ENCODE data around the gene ATP10A.
"Not testable (repeated sequence)": the region's sequence is repeated elsewhere in the genome, so short reads cannot be mapped to it uniquely, and the experiment has no call there.

ATP10A gene

GRCh38 chr15:25883463-25884259 is 20.5 kb upstream of the ATP10A start:
- no peak for DNase-seq

DNA sequence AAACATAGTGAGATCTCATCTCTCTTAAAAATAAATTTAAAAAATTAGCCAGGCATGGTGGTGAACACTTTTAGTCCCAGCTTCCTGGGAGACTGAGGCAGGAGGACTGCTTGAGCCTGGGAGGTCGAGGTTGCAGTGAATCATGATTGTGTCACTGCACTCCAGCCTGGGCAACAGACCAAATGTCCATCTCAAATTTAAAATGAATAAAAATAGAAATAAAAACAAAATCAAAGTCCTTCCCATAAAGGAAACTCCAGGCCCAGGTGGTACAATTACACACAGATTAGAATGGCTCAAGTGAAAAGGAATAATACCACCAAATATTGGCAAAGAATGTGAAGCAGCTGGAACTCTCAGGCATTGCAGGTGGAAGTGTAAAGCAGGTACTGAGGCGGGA is 19.3 kb upstream of the ATP10A start:
- DNase-seq = no peak

- not testable (repeated sequence) for DNase-seq
Observed at GRCh38 chr15:25880877-25881276, 17.8 kb upstream of the ATP10A start.

DNA sequence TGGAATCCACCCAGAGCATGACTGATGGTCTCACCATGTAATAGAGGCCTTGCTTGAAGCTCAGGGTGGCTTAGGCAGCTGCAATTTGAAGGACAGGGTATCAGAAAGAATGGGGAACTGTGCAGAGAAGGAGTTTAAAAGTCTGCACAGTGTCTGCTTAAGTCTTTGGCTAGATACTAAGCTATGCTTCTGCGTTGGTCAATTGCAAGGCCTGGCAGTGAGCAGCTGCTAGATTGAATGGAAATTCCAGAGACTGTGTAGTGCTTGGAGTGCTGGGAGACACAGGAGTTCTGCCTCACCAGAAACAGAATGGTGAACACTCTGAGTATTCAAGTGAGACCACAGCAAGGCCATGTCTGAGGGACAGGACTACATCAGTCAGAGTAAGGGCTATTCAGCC is 17.3 kb upstream of the ATP10A start:
- DNase-seq = no peak

DNA sequence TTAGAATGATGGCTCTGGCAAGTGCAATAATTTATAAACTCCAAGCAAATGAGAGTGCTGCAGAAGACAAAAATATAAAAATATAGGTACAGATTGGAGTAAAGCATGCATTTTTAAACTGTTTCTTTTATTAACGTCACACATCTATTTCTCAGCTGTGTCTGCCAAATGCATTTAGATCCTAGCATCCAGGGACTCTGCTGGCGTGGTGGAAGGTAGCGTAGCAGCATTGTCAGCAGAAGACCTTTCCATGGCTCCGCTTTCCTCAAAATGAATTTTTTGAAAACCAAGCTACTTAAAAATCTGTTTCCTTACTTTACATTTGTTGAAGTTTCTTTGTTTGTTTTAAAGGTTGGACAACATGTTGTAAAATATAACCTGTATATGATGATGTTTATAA is 16.3 kb upstream of the ATP10A start:
- DNase-seq = no peak

GRCh38 chr15:25877681-25878080 is 14.6 kb upstream of the ATP10A start:
- no peak for DNase-seq

DNA sequence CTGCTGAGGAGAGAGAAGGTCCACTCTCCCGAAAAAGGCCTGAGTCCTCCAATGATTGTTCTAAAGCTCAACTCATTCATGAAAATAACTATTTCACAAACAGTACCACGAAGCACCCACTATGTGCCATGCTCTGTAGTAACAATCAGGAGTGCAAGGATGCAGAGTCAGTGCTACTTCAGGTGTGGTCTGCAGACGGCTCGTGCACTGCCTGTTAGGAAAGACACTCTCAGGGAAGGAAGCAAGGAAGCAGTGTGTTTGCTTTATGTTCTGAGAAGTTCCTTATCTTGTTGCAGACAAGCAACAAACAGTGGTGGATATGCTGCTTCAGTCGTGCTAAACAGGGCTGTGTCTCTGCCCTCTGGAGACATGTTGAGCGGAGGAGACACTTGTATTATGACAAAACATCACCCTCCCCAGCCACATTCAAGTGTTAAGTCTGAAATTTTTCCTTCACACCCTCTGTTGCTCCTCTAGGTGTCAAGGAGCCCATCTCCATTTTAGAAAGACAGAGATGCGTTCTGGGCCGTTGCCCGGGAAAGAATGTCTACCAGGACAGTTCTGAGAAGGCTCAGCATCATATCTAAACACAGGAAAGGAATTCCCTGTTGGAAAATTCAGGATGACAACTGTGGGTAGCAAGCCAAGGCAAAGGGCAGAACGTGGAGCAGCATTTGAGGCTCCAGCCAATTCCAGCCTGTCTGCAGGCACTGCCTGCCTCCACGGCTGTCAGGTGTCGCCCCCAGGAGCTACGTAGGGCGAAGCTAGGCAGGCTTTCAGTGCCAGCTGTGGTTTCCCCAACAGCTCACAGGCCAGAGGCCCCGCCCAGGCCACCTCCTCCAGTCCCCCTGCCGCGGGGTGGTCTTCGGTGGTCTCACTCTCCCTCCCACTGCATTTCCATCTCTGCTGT is 13.4 kb upstream of the ATP10A start:
- no peak for DNase-seq

GRCh38 chr15:25875566-25875965 is 12.4 kb upstream of the ATP10A start:
- no peak for DNase-seq

DNA sequence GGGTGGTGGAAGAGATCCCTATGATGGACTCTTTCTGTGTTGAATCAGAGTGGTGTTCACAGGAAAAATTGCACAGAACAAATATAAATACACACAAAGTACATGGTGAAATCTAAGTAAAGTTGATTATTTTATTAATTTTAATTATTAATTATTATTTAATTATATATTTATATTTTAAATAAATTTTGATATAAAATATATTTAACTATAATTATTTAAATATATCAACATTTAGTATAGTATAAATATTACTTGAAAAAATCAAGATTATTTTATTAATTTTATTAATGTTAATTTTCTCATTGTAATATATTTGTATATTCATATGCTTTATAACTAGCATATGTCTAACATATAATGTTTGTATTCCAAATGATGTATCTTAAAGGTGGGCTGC is 11.3 kb upstream of the ATP10A start:
- no peak for DNase-seq

DNA sequence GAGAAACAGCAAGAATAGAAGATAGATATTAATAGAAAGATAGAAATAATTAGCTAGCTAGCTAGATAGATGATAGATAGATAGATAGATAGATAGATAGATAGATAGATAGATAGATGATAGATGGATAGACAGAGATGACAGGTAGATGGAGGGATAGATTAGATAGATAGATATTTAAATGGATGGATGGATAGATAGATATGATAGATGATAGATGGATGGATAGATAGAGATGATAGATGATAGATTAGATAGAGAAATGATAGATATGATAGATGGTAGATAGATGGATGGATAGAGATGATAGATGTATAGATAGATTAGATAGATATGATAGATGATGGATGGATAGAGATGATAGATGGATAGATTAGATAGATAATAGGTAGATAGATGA is 8.3 kb upstream of the ATP10A start:
- no peak for DNase-seq

DNA sequence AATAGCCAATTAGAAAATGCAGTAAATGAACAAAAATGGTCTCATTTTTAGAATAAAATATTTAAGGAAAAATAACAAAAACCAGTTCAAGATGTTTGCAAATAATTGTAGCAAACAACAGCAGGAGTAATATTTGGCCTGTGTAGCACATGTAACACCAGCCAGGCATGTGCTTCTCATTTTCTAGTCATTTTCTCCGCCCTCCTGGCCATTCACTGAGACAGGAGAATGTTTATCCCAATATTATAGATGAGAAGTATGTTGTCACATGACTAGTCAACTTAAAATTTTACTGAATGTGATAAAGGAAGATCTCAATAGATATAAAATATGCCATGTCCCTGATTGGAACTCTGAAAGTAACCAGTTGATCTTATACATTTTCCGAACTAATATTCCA is 7.8 kb upstream of the ATP10A start:
- DNase-seq = no peak

DNA sequence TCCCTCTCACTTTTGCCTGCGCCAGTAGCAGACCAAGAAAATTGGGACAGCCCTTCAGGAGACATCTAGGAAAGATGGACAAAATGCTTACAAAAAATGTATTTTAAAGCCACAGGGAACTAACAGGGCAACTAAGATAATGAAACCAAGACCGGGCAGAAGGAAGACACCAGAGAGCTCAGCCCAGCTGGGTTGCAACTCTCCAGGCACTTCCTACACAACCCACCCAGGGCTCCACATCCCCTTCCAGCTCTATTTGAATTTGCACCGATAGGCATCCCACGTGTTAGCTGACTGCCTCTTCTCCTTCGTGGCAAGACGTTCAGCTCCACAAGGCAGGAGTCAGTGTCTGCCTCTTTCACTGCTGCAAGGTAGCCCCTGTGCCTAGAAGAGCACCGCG is 6.6 kb upstream of the ATP10A start:
- DNase-seq = no peak

GRCh38 chr15:25866874-25867273 is 3.7 kb upstream of the ATP10A start:
- DNase-seq = no peak

- DNase-seq = no peak
Observed at GRCh38 chr15:25866251-25866650, 3.1 kb upstream of the ATP10A start.

DNA sequence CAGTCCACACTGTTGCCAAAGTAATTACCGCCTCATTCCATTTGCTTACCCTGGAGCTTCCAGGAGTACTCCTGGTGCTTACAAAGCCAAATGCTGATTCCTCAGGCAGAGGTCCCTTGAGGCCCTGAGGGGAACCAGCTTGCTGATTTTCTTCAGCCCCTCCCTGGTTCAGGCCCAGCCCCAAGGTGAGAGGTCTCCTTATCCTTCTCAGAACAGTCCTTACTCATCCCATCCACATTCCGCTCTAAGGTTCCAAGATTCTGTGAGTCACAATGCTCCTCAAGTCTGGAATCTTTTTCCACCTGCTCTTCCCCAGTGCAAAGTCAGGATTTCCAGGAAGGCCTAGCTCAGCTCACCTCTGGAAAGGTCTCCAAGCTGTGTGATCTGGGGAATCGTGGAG is 1.8 kb upstream of the ATP10A start:
- no peak for DNase-seq

GRCh38 chr15:25863968-25864580 is 947 bp upstream of the ATP10A start:
- DNase-seq = no peak

GRCh38 chr15:25862472-25863110 is 536 bp downstream of the ATP10A start:
- DNase-seq = no peak

DNA sequence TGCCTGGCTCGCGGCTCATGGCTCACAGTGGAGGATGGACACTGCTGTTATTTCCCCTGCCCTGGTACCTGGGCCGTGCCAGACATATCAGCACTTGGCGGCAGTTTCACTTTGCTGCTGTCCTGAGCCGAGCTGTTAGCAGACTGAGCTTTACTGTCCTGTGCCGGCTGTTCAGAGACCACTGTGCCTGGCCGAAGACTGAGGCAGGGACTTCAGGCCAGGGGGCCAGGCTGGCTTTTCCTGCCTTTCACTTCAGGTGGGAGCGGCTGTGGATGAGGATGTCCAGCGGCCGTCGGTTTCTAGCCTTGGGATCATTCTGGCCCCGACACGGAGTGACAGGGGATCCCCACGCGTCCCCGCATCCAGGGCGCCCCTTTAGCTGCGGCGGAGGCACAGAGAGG is 1.1 kb downstream of the ATP10A start:
- DNase-seq = no peak

GRCh38 chr15:25860885-25861866 is 2.0 kb downstream of the ATP10A start:
- DNase-seq = no peak

DNA sequence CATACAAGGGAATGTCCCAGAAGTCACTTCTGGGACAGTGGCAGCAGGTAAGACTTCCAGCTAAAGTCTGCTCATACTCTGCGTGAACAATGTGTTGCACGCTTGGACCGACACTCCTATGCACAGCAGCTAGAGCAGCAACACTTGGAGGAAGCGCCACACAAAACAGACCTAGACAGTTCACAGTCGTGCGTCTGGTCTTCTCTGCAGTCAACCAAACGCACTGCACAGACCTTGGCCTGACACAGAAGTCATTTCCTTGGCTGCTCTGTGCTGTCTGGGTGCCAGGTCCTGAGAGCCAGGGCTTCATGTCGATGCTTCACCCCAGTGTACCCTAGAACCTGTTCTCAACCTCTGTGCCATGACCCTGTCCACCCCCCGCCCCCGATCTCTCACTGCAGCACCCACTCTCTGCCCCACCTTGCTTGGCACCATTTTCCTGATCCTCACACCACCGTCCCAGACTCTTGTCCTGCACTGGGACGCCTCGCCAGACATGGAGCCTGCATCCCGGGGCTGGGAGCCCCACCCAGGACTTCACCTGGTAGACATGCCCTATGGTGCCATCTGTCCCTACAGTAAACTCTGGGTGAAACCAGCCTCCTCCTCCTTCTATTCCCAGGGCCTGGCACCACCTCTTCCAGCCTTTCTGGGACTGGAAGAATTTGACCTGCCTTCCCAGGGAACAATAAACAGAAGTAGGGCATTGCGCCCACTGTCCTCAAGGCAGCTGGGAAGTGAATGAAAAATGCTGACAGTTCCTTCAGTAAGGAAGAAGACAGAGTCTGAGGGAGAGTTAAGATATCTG is 3.1 kb downstream of the ATP10A start:
- DNase-seq = no peak

Measured in NCI-H446 (cell line).